ENCODE measurements around the gene UBR1. TPM values are rescaled to one million over a fixed set of nuclear protein-coding genes. Genes with fewer than 3 reads are reported as not detected.

The UBR1 gene
- total RNA-seq, 1 donor from 2014 or later: 48.9 TPM

GRCh38 chr15:42918047-42918446, 187.8 kb downstream of the UBR1 start:
- intact Hi-C loops (cut with micrococcal nuclease): no loop called here
- CTCF ChIA-PET: interaction anchor here (2.7 kb wide), 1 partner anchor 8 kb away, joined by 14 read pairs; no protein-coding TSS in a partner anchor
- no peak overlapping the region for H3K27ac Mint-ChIP-seq

GRCh38 chr15:42915654-42916315, 190.1 kb downstream of the UBR1 start:
- TF ChIP-seq CTCF (IDR thresholded peaks at IDR 0.05): no peak
- Mint-ChIP-seq H3K36me3 (ENCODE audit: low read depth) (peaks cover 5% of the 10 kb centered on the region), H3K4me3 (no peak overlapping the region), H3K27me3 (no peaks in the 10 kb centered on the region), H3K27ac (no peak overlapping the region), H3K9me3 (no peaks in the 10 kb centered on the region), H3K4me1 (peaks cover 38% of the 10 kb centered on the region)
- ATAC-seq (ENCODE audit: low read depth) (no peak), DNase-seq (no peak)
- intact Hi-C loops (cut with micrococcal nuclease): no loop called here
- POLR2A ChIA-PET: no interaction called here
- CTCF ChIA-PET: interaction anchor here (1.4 to 2.7 kb wide), 2 partner anchors 11 kb away, joined by 4 to 14 read pairs; no protein-coding TSS in a partner anchor

More at GRCh38 chr15:42918047-42918446, 187.8 kb downstream of the UBR1 start:
- TF ChIP-seq CTCF (IDR thresholded peaks at IDR 0.05): no peak
- peaks cover 8% of the 10 kb centered on the region for H3K36me3 Mint-ChIP-seq (ENCODE audit: low read depth)
- POLR2A ChIA-PET: interaction anchor here (0.6 kb wide), 2 partner anchors 219 to 313 kb away, joined by 3 to 6 read pairs; no protein-coding TSS in a partner anchor
- peaks cover 47% of the 10 kb centered on the region for H3K4me1 Mint-ChIP-seq
- DNase-seq (no peak), ATAC-seq (ENCODE audit: low read depth) (no peak)
- no peak overlapping the region for H3K4me3 Mint-ChIP-seq
- no peaks in the 10 kb centered on the region for H3K27me3 Mint-ChIP-seq
- no peaks in the 10 kb centered on the region for H3K9me3 Mint-ChIP-seq

- Mint-ChIP-seq H3K4me1 (peaks cover 35% of the 10 kb centered on the region), H3K36me3 (ENCODE audit: low read depth) (peaks cover under 1% of the 10 kb centered on the region), H3K4me3 (no peak overlapping the region), H3K9me3 (no peaks in the 10 kb centered on the region), H3K27ac (no peak overlapping the region), H3K27me3 (no peaks in the 10 kb centered on the region)
- no peak for ATAC-seq (ENCODE audit: low read depth)
- TF ChIP-seq CTCF (IDR thresholded peaks at IDR 0.05): no peak
- intact Hi-C loops (cut with micrococcal nuclease): no loop called here
- no peak for DNase-seq
- POLR2A ChIA-PET: no interaction called here
- CTCF ChIA-PET: interaction anchor here (1.4 kb wide), 1 partner anchor 11 kb away, joined by 4 read pairs; no protein-coding TSS in a partner anchor
Observed at GRCh38 chr15:42914728-42915497, 190.9 kb downstream of the UBR1 start.

GRCh38 chr15:42911058-42911592, 194.7 kb downstream of the UBR1 start:
- no peaks in the 10 kb centered on the region for H3K27me3 Mint-ChIP-seq
- ChIA-PET POLR2A (no interaction called here), CTCF (interaction anchor here (1.8 kb wide), 1 partner anchor 15 kb away, joined by 5 read pairs; no protein-coding TSS in a partner anchor)
- intact Hi-C loops (cut with micrococcal nuclease): no loop called here
- no peaks in the 10 kb centered on the region for H3K9me3 Mint-ChIP-seq
- peaks cover 3% of the 10 kb centered on the region for H3K36me3 Mint-ChIP-seq (ENCODE audit: low read depth)
- H3K4me3 Mint-ChIP-seq: no peak overlapping the region
- ATAC-seq (ENCODE audit: low read depth): no peak
- no peak for TF ChIP-seq CTCF (IDR thresholded peaks at IDR 0.05)
- peaks cover 17% of the 10 kb centered on the region for H3K4me1 Mint-ChIP-seq
- DNase-seq: no peak
- H3K27ac Mint-ChIP-seq: no peak overlapping the region

GRCh38 chr15:42908538-42908937, 197.3 kb downstream of the UBR1 start:
- no peak overlapping the region for H3K4me3 Mint-ChIP-seq
- ATAC-seq (ENCODE audit: low read depth): no peak
- TF ChIP-seq CTCF (IDR thresholded peaks at IDR 0.05): no peak
- peaks cover 5% of the 10 kb centered on the region for H3K4me1 Mint-ChIP-seq
- H3K36me3 Mint-ChIP-seq (ENCODE audit: low read depth): peaks cover 3% of the 10 kb centered on the region
- ChIA-PET CTCF (no interaction called here), POLR2A (interaction anchor here (0.6 kb wide), 1 partner anchor 198 kb away, joined by 3 read pairs; no protein-coding TSS in a partner anchor)
- no peaks in the 10 kb centered on the region for H3K9me3 Mint-ChIP-seq
- intact Hi-C loops (cut with micrococcal nuclease): no loop called here
- DNase-seq: no peak
- H3K27me3 Mint-ChIP-seq: no peaks in the 10 kb centered on the region
- H3K27ac Mint-ChIP-seq: no peak overlapping the region
